Uterus (tissue), 4 donors: ENCODE data around the gene MLXIP. TPM values are rescaled to one million over a fixed set of nuclear protein-coding genes. Genes with fewer than 3 reads are reported as not detected.

Experiments used
- DNase-seq, 2 donors: peaks; one replicate each; pipeline ENCODE4 v3.0.0-alpha.2; 2019 to 2020
- H3K27ac ChIP-seq, 2 donors: fragments of 200-600 bp; sonication (generic); 1 replicate in 1 of 2; 2 replicates in 1 of 2; pipeline ENCODE4 v1.5.1; 2016 to 2018
- H3K27me3 ChIP-seq, 2 donors: fragments of 200-600 bp; sonication (generic); one replicate each; pipeline ENCODE4 v1.5.1; 2018 to 2019; ENCODE audit warnings: control low read depth in 1 of 2
- H3K36me3 ChIP-seq, 2 donors: fragments of 200-600 bp; sonication (generic); one replicate each; pipeline ENCODE4 v1.5.1; 2019; ENCODE audit warnings: control low read depth in 1 of 2
- H3K4me1 ChIP-seq, 2 donors: fragments of 200-600 bp; sonication (generic); one replicate each; pipeline ENCODE4 v1.5.1; 2018 to 2019; ENCODE audit warnings: control low read depth in 1 of 2
- H3K4me3 ChIP-seq, 2 donors: fragments of 200-600 bp; sonication (generic); 1 replicate in 1 of 2; 2 replicates in 1 of 2; pipeline ENCODE4 v1.5.1; 2018 to 2019; ENCODE audit warnings: mild to moderate bottlenecking in 1 of 2
- H3K9me3 ChIP-seq, 2 donors: fragments of 200-600 bp; sonication (generic); one replicate each; pipeline ENCODE4 v1.5.1; 2019; ENCODE audit warnings: control low read depth in 1 of 2
- POLR2A ChIP-seq, 2 donors: fragments of 450-650 bp; IDR thresholded peaks; one replicate each; pipeline ENCODE4 v1.6.1; 2016; ENCODE audit warnings: antibody characterized with exemption in 2 of 2, mild to moderate bottlenecking in 1 of 2, moderate library complexity in 1 of 2
- intact Hi-C: fragments of 100-400 bp; cut with DNase I; formaldehyde crosslinking; loops from one replicate; pipeline ENCODE4 v1.15.1; 2023; ENCODE audit warnings: low total_unique reads
- total RNA-seq, 4 donors: library from RNA; depleted of rRNA in 3 of 4; stranded (reverse); fragments of >200 nt in 3 of 4; gene quantifications; one replicate each; pipeline versions ENCODE4 v1.1.0 to v1.2.4, GENCODE V29; 2014 to 2023
- TF ChIP-seq, protein P1 (sequence below), 4 experiments: fragments of 200-600 bp in 2 of 4; fragments of 450-650 bp in 2 of 4; sonication (generic) in 2 of 4; IDR thresholded peaks; one replicate each; pipeline ENCODE4 v1.5.1; 2016 to 2019; ENCODE audit warnings: antibody characterized with exemption in 4 of 4, mild to moderate bottlenecking in 2 of 4, moderate library complexity in 1 of 4
- donor health status: DM: yes; HTN: yes; CAD: no.

MLXIP gene
- total RNA-seq, 4 donors from 2014 or later, result 21.5 to 88.7 (median 24.7) TPM

DNA sequence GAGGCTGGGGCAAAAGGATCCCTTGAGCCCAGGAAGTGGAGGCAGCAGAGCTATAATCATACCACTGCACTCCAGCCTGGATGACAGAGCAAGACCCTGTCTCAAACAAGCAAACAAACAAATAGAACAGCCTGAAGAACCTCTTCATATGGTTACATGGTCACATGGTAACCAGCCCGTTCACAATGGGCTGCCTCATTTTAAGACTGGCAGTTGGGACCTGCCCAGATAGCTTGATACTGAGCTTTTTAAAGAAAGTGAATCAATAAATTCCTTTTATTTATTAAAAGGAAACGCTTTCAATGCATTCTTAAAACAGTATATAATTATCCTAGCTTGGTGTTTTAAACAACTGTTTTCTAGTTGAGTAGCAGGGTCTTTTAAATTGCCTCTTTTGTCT lies 10.5 kb downstream of the MLXIP start:
- Histone ChIP-seq H3K4me1 (peaks cover 16 to 22% of the 10 kb centered on the region in 2 donors), H3K36me3 (no peaks in the 10 kb centered on the region), H3K27ac (peak overlapping the region; percentile 52 to 70), H3K4me3 (no peak overlapping the region), H3K27me3 (no peaks in the 10 kb centered on the region), H3K9me3 (no peaks in the 10 kb centered on the region)
- intact Hi-C loops, result no loop called here
- DNase-seq, result no peak
- TF ChIP-seq, protein P1, sequence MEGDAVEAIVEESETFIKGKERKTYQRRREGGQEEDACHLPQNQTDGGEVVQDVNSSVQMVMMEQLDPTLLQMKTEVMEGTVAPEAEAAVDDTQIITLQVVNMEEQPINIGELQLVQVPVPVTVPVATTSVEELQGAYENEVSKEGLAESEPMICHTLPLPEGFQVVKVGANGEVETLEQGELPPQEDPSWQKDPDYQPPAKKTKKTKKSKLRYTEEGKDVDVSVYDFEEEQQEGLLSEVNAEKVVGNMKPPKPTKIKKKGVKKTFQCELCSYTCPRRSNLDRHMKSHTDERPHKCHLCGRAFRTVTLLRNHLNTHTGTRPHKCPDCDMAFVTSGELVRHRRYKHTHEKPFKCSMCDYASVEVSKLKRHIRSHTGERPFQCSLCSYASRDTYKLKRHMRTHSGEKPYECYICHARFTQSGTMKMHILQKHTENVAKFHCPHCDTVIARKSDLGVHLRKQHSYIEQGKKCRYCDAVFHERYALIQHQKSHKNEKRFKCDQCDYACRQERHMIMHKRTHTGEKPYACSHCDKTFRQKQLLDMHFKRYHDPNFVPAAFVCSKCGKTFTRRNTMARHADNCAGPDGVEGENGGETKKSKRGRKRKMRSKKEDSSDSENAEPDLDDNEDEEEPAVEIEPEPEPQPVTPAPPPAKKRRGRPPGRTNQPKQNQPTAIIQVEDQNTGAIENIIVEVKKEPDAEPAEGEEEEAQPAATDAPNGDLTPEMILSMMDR (IDR thresholded peaks at IDR 0.05), result no peak
- TF ChIP-seq POLR2A (IDR thresholded peaks at IDR 0.05), result no peak

DNA sequence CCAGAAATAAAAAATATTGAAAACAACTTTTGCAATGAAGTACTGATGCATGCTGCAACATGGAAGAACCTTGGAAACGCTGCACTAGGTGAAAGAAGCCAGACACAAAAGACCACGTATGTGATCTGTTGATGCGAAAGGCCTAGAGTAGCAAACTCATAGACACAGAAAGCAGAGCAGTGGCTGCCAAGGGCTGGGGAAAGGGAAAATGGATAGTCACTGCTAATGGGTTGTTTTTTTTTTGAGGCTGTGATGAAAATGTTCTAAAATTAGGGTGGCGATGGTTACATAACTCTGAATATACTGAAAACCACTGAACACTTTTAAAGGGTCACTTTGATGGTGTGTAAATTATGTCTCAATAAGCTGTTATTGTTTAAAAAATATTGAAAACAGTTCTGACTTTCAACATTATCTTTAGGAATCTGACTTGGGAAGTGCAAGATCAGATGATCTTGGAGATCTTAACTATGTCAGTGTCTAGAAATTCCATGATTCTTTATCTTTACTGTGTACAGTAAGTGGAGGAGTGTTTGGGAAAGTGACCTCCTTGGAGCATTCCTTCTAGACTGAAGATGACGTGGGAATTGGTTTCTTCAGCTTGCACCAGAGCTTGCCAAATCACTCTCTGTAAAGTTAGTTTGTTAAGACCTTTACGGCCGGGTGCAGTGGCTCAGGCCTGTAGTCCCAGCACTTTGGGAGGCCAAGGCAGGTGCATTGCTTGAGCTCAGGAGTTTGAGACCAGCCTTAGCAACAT lies 12.4 kb downstream of the MLXIP start:
- Histone ChIP-seq H3K4me3 (no peak overlapping the region), H3K9me3 (no peaks in the 10 kb centered on the region), H3K36me3 (no peaks in the 10 kb centered on the region), H3K27ac (peak overlapping the region; percentile 63 to 68), H3K27me3 (no peaks in the 10 kb centered on the region), H3K4me1 (peaks cover 18 to 22% of the 10 kb centered on the region in 2 donors)
- intact Hi-C loops, result no loop called here
- peak; percentile 55 to 68 for DNase-seq
- TF ChIP-seq, protein P1 (IDR thresholded peaks at IDR 0.05), result no peak
- TF ChIP-seq POLR2A (IDR thresholded peaks at IDR 0.05), result no peak

DNA sequence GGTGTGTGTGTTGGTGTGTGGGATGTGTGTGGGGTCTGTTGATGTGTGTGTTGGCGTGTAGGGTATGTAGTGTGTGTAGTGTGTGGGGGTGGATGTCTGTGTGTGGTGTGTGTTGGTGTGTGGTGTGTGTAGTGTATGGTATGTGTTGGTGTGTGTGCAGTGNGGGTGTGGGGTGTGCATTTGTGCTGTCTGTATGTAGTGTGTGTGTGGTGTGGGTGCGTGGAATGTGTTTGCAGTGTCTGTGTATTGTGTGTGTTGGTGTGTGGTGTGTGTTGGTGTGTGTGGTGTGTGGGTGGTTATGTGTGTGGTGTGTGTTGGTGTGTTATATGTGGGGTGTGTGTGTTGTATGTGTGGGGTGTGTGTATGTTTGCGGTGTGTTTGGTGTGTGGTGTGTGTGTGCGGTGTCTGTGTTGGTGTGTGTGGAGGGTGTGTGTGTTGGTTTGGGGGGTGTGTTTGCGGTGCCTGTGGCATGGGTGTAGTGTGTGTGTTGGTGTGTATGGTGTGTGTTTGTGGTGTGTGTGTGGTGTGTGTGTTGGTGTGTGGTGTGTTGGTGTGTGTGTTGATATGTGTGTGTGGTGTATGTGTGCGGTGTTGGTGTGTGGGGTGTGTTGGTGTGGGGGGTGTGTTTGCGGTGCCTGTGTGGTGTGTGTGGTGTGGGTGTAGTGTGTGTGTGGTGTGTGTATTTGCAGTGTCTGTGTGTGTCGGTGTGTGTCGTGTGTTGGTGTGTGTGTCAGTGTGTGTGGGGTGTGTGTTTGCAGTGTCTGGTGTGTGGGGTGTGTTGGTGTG lies 14.7 kb downstream of the MLXIP start:
- H3K4me3 ChIP-seq, result no peak overlapping the region
- H3K9me3 ChIP-seq, result no peaks in the 10 kb centered on the region
- no peak overlapping the region for H3K27ac ChIP-seq
- DNase-seq, result peak in 1 of 2 donors; percentile 10
- intact Hi-C loops, result no loop called here
- H3K27me3 ChIP-seq, result no peaks in the 10 kb centered on the region
- TF ChIP-seq, protein P1 (IDR thresholded peaks at IDR 0.05), result no peak
- no peak for TF ChIP-seq POLR2A (IDR thresholded peaks at IDR 0.05)
- peaks cover 14 to 25% of the 10 kb centered on the region in 2 donors for H3K4me1 ChIP-seq
- no peaks in the 10 kb centered on the region for H3K36me3 ChIP-seq

DNA sequence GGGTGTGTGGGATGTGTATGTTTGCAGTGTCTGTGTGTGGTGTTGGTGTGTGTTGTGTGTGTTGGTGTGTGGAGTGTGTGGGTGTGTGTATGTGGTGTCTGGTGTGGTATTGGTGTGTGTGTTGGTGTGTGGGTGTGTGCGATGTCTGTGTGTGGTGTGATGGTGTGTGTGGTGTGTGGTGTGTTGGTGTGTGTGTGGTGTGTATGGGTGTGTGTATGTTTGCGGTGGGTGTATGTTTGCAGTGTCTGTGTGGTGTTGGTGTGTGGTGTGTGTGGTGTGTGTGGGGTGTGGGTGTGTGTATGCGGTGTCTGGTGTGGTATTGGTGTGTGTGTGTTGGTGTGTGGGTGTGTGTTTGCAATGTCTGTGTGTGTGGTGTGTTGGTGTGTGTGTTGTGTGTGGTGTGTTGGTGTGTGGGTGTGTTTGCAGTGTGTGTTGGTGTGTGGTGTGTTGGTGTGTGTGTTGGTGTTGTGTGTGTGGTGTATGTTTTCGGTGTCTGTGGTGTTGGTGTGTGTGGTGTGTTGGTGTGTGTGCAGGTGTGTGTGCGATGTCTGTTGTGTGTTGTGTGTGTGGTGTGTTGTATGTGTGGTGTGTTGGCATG lies 15.7 kb downstream of the MLXIP start:
- Histone ChIP-seq H3K4me1 (peaks cover 14 to 29% of the 10 kb centered on the region in 2 donors), H3K9me3 (no peaks in the 10 kb centered on the region), H3K4me3 (no peak overlapping the region), H3K36me3 (no peaks in the 10 kb centered on the region), H3K27ac (peak overlapping the region in 1 of 2 donors; percentile 41), H3K27me3 (no peaks in the 10 kb centered on the region)
- TF ChIP-seq POLR2A (IDR thresholded peaks at IDR 0.05), result no peak
- TF ChIP-seq, protein P1 (IDR thresholded peaks at IDR 0.05), result no peak
- intact Hi-C loops, result no loop called here
- DNase-seq, result peak in 1 of 2 donors; percentile 2
